HepG2 (cell line): ENCODE measurements around the gene TGM2. TPM values are rescaled to one million over a fixed set of nuclear protein-coding genes. Genes with fewer than 3 reads are reported as not detected.

ENCODE experiments used
- RAD21 ChIP-seq: fragments of 450-650 bp; formaldehyde crosslinking; IDR thresholded peaks from 2 replicates; pipeline ENCODE4 v1.5.0; 2020; ENCODE audit warnings: mild to moderate bottlenecking
- SNRNP70 ChIP-seq: fragments of 200-400 bp; formaldehyde crosslinking; IDR thresholded peaks from 2 replicates; pipeline ENCODE4 v1.6.1; 2017; ENCODE audit warnings: mild to moderate bottlenecking, low read depth, low read length, moderate library complexity
- SP5 ChIP-seq: IDR thresholded peaks from 2 replicates; pipeline ENCODE4 v1.6.1; 2016; ENCODE audit warnings: low read depth, borderline replicate concordance
- STAG1 ChIP-seq: sonication (generic); formaldehyde crosslinking; IDR thresholded peaks from 2 replicates; pipeline ENCODE4 v1.4.0; 2020; ENCODE audit warnings: missing genetic modification reagents
- TEAD3 ChIP-seq: optimal IDR thresholded peaks from 2 replicates; pipeline ENCODE3; 2016; ENCODE audit warnings: borderline replicate concordance
- YEATS4 ChIP-seq: sonication (generic); formaldehyde crosslinking; IDR thresholded peaks from 2 replicates; pipeline ENCODE4 v1.4.0; 2020; ENCODE audit warnings: missing genetic modification reagents, borderline replicate concordance
- ZNF790 ChIP-seq: sonication (generic); formaldehyde crosslinking; IDR thresholded peaks from 2 replicates; pipeline ENCODE4 v1.8.0; 2022; ENCODE audit warnings: missing genetic modification reagents, mild to moderate bottlenecking, borderline replicate concordance
- polyA plus RNA-seq, 8 experiments: library from polyadenylated mRNA; depleted of rRNA in 3 of 8; stranded (reverse) in 7 of 8; unstranded in 1 of 8; fragments of >200 nt; fragmentation: Illumina TruSeq in 4 of 8; extraction: Trizol in 4 of 8; gene quantifications; 2 replicates each; pipeline versions ENCODE4 v1.2.1 to v1.2.3, GENCODE V29; 2011 to 2016; ENCODE audit warnings: low read depth in 4 of 8, missing spikeins in 1 of 8, mixed read lengths in 1 of 8; ENCODE audit not compliant: insufficient read depth in 1 of 8
- total RNA-seq, 5 experiments: library from RNA; depleted of rRNA; stranded (reverse); fragments of >200 nt; fragmentation: Illumina TruSeq; extraction: Trizol; gene quantifications; 2 replicates each; pipeline ENCODE4 v1.2.3, GENCODE V29; 2016; ENCODE audit warnings: low read depth in 1 of 5
- TF ChIP-seq, protein P1 (sequence below), 2 experiments: fragments of 450-650 bp in 1 of 2; sonication (generic) in 1 of 2; formaldehyde crosslinking in 1 of 2; IDR thresholded peaks; 2 replicates each; pipeline versions ENCODE4 v1.6.1 to v1.8.0; 2016 to 2022; ENCODE audit warnings: antibody characterized with exemption in 1 of 2, mild to moderate bottlenecking in 1 of 2, missing genetic modification reagents in 1 of 2
- TF ChIP-seq, protein P2 (sequence below): sonication (generic); formaldehyde crosslinking; IDR thresholded peaks from 2 replicates; pipeline ENCODE4 v1.4.0; 2020; ENCODE audit warnings: missing genetic modification reagents
- TF ChIP-seq, protein P3 (sequence below): IDR thresholded peaks from 2 replicates; pipeline ENCODE4 v1.6.1; 2018; ENCODE audit warnings: missing genetic modification reagents
- TF ChIP-seq, protein P4 (sequence below): sonication (generic); formaldehyde crosslinking; IDR thresholded peaks from 2 replicates; pipeline ENCODE4 v1.4.0; 2020; ENCODE audit warnings: missing genetic modification reagents

Gene TGM2
- total and polyA plus RNA-seq, 2 of the 13 experiments (the other 11 are each of a cell fraction or from before 2014, with no cell fraction given), result 4.2 to 46.4 TPM

DNA sequence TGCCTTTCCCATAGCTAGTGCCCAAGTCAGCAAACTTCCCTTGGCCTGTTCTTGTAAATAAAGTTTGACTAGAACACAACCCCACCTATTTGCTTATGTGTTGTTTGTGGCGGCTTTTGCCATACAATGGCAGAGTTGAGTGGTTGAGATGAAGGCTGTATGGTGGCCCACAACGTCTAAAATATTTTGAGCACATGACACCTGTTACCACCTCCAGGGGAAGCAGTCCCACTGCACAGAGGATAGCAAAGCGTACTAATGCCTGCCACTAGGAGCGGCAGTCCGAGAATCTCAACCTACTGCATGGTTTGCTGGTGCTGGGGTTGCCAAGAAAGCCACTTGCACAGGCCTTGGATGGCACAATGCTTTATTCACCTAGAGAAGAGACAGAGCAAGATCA is 58.6 kb downstream of the TGM2 start (continued):
- TF ChIP-seq, protein P1, sequence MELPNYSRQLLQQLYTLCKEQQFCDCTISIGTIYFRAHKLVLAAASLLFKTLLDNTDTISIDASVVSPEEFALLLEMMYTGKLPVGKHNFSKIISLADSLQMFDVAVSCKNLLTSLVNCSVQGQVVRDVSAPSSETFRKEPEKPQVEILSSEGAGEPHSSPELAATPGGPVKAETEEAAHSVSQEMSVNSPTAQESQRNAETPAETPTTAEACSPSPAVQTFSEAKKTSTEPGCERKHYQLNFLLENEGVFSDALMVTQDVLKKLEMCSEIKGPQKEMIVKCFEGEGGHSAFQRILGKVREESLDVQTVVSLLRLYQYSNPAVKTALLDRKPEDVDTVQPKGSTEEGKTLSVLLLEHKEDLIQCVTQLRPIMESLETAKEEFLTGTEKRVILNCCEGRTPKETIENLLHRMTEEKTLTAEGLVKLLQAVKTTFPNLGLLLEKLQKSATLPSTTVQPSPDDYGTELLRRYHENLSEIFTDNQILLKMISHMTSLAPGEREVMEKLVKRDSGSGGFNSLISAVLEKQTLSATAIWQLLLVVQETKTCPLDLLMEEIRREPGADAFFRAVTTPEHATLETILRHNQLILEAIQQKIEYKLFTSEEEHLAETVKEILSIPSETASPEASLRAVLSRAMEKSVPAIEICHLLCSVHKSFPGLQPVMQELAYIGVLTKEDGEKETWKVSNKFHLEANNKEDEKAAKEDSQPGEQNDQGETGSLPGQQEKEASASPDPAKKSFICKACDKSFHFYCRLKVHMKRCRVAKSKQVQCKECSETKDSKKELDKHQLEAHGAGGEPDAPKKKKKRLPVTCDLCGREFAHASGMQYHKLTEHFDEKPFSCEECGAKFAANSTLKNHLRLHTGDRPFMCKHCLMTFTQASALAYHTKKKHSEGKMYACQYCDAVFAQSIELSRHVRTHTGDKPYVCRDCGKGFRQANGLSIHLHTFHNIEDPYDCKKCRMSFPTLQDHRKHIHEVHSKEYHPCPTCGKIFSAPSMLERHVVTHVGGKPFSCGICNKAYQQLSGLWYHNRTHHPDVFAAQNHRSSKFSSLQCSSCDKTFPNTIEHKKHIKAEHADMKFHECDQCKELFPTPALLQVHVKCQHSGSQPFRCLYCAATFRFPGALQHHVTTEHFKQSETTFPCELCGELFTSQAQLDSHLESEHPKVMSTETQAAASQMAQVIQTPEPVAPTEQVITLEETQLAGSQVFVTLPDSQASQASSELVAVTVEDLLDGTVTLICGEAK (IDR thresholded peaks at IDR 0.05), result no peak
- TF ChIP-seq, protein P1 (CRISPR knock-in tag; IDR thresholded peaks at IDR 0.05), result no peak
- TF ChIP-seq ZNF790 (CRISPR knock-in tag), result no peak
- TF ChIP-seq, protein P2, sequence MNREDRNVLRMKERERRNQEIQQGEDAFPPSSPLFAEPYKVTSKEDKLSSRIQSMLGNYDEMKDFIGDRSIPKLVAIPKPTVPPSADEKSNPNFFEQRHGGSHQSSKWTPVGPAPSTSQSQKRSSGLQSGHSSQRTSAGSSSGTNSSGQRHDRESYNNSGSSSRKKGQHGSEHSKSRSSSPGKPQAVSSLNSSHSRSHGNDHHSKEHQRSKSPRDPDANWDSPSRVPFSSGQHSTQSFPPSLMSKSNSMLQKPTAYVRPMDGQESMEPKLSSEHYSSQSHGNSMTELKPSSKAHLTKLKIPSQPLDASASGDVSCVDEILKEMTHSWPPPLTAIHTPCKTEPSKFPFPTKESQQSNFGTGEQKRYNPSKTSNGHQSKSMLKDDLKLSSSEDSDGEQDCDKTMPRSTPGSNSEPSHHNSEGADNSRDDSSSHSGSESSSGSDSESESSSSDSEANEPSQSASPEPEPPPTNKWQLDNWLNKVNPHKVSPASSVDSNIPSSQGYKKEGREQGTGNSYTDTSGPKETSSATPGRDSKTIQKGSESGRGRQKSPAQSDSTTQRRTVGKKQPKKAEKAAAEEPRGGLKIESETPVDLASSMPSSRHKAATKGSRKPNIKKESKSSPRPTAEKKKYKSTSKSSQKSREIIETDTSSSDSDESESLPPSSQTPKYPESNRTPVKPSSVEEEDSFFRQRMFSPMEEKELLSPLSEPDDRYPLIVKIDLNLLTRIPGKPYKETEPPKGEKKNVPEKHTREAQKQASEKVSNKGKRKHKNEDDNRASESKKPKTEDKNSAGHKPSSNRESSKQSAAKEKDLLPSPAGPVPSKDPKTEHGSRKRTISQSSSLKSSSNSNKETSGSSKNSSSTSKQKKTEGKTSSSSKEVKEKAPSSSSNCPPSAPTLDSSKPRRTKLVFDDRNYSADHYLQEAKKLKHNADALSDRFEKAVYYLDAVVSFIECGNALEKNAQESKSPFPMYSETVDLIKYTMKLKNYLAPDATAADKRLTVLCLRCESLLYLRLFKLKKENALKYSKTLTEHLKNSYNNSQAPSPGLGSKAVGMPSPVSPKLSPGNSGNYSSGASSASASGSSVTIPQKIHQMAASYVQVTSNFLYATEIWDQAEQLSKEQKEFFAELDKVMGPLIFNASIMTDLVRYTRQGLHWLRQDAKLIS (CRISPR knock-in tag), result no peak
- peak; percentile 36 for TF ChIP-seq STAG1 (CRISPR knock-in tag)
- peak; percentile 27; the same call in 1 of the 2 replicates for TF ChIP-seq RAD21 (CRISPR knock-in tag)
- TF ChIP-seq, protein P3, sequence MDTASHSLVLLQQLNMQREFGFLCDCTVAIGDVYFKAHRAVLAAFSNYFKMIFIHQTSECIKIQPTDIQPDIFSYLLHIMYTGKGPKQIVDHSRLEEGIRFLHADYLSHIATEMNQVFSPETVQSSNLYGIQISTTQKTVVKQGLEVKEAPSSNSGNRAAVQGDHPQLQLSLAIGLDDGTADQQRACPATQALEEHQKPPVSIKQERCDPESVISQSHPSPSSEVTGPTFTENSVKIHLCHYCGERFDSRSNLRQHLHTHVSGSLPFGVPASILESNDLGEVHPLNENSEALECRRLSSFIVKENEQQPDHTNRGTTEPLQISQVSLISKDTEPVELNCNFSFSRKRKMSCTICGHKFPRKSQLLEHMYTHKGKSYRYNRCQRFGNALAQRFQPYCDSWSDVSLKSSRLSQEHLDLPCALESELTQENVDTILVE, result no peak
- TF ChIP-seq YEATS4 (CRISPR knock-in tag), result no peak
- TF ChIP-seq SNRNP70, result no peak
- TF ChIP-seq SP5 (CRISPR knock-in tag), result no peak
- TF ChIP-seq TEAD3 (CRISPR knock-in tag), result peak; percentile 86
- TF ChIP-seq, protein P4, sequence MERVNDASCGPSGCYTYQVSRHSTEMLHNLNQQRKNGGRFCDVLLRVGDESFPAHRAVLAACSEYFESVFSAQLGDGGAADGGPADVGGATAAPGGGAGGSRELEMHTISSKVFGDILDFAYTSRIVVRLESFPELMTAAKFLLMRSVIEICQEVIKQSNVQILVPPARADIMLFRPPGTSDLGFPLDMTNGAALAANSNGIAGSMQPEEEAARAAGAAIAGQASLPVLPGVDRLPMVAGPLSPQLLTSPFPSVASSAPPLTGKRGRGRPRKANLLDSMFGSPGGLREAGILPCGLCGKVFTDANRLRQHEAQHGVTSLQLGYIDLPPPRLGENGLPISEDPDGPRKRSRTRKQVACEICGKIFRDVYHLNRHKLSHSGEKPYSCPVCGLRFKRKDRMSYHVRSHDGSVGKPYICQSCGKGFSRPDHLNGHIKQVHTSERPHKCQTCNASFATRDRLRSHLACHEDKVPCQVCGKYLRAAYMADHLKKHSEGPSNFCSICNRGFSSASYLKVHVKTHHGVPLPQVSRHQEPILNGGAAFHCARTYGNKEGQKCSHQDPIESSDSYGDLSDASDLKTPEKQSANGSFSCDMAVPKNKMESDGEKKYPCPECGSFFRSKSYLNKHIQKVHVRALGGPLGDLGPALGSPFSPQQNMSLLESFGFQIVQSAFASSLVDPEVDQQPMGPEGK (CRISPR knock-in tag), result no peak
- TF ChIP-seq, all 625 proteins: peak for 3
